ENCODE measurements around the gene FGD3.

FGD3 gene

DNA sequence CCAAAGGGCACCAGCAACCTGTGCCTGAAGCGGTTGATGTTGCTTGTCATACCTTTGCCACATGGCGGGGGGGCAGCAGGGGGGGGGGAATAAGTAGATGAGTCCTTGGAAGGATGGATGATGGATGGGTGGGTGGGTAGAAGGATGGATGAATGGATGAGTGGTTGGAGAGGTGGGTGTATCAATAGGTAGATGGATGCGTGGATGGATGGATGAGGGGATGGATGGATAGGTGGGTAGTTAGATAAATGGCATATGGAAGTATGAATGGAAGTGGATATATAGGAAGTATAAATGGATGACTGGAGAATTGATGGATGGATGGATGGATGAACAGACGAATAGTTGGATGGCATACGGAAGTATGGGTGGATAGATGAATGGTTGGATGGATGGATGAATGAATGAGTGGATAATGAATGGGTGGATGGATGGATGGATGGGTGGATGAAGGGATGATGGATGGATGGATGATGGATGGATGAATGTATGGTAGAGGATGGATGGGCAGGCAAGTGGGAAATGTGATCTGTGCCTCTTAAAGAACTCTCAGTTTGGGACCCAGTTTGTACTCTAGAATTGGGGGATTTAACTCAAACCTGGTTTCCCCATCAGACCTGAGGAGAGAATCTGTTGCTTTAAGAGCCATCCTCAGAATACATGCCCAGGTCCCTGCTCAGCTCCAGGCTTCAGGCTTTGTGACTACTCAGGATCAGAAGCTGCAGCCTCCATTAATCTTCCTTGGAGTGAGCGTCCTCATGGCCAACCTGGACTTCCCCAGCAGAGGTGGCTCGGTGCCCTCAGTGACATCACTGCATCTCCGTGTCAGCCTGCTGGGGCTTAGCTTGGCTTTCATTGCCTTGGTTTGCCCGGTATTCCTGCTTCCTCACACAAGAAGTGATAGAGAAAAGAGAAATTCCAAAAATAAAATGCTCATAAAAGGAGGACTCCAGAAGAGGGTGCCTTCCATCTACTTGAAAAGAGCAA is 83.6 kb downstream of the FGD3 start:
- no peak for DNase-seq (ENCODE audit: low spot score)

DNA sequence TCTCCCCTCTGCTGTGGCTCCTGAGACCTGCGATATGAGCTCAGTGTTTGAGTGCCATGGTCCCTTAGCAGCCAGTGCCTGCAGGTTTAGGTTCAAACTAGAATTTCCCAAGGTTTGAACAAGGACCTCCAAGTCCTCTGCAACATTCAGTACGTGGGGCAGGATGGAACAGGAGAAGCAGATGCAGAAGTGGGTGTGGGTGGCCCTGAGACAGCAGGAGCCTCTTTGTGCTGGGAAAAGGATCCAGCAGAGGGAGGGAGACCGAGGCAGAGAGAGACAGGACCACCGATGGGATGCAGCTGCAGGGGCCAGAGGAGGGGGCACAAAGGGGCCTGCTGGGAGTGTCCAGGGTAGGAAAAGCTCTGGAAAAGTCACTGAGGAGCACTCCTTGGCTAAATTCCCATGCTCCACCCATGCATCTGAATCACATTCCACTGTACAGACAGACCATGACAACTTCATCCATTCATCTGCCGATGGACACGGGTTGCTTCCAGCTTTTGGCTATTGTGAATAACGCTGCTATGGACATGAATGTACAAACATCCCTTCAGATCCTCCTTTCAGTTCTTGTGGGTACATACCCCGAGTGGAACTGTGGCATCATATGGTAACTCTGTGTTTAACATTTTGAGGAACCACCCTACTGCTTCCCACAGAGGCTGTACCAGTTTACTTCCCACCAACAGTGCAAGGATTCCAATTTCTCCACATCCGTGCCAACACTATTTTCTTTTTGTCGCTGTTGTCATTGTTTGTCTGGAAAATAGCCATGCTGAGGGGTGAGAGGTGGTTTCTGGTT is 84.5 kb downstream of the FGD3 start:
- DNase-seq (ENCODE audit: low spot score), result no peak

DNA sequence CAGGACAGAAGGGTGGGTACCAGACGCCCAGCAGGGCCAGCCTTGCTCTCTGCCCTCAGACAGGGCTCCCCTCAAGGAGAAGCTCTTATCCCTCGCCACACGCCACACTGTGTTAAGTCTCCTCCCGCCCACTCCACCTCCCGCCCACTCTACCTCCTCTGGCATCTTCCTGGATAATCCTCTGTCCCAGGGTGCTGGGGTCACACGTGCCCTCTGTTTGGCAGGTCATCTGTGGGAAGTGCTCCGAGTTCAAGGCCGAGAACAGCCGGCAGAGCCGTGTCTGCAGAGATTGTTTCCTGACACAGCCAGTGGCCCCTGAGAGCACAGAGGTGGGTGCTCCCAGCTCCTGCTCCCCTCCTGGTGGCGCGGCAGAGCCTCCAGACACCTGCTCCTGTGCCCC is 85.2 kb downstream of the FGD3 start:
- DNase-seq (ENCODE audit: low spot score), result no peak

DNA sequence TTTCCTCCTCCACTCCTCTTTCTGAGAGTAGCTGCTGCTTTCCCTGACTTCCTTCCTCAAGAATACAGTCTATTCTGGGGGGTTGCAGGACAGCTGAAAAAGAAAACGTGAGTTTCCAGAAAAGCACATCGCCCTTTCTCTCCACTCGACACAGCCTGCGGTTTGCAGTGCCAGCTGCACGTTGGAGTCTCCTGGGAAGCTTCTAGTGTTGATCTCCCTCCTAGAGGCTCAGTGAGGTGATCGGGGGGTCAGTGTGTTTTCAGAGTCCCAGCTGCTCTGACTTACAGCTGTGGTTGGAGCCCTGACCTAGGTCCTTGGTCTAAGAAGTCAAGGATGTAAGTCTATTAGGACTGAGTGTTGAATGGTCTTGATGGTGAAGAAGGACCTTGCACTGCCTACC is 86.2 kb downstream of the FGD3 start:
- DNase-seq (ENCODE audit: low spot score), result no peak

GRCh38 chr9:93035106-93035660 is 87.9 kb downstream of the FGD3 start:
- no peak for DNase-seq (ENCODE audit: low spot score)

GRCh38 chr9:93035821-93036351 is 88.6 kb downstream of the FGD3 start:
- DNase-seq (ENCODE audit: low spot score), result no peak

DNA sequence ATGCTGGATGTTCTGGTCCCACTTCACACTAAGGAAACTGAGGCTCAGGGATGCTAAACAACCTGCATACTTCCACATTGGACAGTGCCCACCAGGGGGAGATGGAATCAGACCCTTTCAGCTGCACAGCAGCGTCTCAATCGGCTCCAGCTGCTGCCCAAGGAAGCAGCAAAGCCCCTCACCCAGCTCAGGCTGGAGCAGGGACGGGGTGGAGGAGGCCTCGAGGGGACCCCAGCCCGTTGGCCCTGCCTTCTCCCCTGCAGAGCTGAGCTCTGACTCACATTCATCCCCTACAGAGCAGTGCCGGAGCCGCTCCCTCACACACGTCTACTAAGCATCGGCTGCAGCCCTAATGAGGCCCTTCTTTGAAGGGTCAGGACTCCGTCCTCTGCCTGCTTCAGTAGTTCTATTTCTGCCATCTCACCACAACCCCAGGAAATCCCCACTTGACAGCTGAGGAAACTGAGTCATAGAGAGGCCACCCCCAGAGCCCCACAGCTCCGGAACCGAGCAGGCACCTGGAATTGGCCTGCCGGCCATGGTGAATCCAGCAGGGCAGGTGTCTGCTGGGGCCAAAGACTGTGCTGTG is 89.7 kb downstream of the FGD3 start:
- no peak for DNase-seq (ENCODE audit: low spot score)

DNA sequence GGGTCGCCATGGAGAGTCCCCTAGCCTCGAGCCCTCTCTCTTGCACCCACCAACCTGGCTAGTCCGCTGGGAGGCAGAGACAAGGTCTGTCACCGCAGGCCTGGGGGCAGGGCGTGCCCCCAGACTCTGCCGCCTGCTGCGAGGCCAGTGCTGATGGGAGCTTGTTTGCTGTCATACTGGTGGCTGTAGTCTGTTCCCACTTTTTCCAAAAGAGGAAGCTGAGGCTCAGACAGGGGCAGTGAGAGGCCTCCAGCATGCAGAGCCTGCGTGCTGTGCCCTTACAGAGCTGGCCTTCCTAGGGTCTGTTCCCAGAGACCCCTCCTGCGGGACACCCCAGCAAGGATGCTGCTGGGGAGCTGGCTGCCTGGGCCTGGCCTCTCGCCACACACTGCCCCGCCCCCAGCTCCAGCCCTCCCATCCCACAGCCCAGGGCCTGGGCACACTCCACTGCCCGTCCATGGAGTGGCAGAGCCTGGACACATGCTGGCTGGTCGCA is 90.2 kb downstream of the FGD3 start:
- no peak for DNase-seq (ENCODE audit: low spot score)

DNA sequence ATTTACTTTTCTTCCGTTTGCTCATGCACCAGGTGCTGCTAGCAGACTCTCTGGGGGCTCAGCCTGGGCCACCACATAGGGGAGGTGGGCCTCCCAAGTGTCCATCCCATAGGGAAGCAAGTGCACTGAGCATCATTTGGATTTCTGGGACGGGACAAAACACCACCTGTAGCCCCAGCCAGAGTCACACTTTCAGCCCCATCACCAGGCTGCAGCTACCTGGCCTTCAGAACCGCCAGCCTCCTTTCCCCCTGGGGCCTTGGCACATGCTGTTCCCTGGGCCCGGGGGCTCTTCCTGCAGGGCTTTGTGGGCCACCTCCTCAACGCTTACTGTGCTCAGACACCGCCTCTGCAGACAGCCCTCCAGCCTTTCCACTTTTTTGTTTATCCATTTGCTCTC is 91.6 kb downstream of the FGD3 start:
- no peak for DNase-seq (ENCODE audit: low spot score)

- DNase-seq (ENCODE audit: low spot score), result no peak
Observed at GRCh38 chr9:93039456-93039855, 92.1 kb downstream of the FGD3 start.

- no peak for DNase-seq (ENCODE audit: low spot score)
Observed at GRCh38 chr9:93039976-93040375, 92.7 kb downstream of the FGD3 start.

DNA sequence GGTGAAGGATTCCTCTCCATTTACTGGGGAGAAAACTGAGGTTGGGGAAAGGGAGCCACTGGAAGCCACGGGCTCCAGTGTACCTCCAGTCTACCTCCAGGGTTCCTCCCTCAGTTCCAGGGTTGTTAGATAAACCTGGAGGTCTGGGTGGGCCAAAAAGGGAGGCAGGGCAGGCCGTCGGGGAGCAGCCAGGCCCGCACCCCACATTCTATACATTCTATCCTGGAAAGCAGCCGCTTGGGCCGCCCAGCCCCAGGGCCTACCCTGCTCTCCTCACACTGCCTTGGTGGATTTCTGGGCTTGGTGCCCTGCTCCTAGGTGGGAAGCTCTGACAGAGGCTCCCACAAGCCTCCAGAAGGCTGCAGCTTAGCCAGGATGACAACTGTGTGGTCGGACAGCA is 93.1 kb downstream of the FGD3 start:
- no peak for DNase-seq (ENCODE audit: low spot score)

DNA sequence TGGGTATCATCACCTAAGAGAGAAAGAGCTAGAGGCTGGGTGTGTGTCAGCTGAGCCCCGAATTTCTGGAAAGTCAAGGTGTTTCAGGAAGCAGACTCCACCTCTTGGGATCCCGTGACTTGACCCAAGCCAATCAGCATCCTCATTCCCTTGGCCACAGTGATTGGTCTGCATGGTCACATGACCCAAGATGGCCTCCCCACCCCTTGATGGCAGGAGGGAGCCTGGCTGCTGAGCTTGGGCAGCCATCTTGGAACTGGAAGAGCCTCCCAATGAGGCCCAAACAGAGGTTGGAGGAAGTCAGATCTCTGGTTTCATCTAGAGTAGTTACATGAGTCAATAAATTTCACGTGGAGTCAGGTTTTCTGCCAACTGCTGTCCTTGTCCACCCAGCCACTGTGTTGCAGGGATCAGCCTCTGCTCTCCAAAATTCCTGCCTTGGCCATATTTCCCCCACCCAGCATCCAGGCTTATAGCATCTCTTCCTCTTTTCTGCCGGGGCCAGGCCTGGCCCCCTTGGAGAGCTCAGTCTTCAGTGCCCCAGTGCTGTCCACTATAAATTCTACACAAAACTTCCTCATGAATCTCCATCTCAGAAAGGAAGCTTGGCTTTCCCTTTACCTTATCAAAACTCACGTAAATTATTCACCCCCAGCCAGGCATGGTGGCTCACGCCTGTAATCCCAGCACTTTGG is 93.9 kb downstream of the FGD3 start:
- DNase-seq (ENCODE audit: low spot score), result no peak

GRCh38 chr9:93043122-93043521 is 95.8 kb downstream of the FGD3 start:
- DNase-seq (ENCODE audit: low spot score), result no peak

GRCh38 chr9:93045521-93045920 is 98.2 kb downstream of the FGD3 start:
- DNase-seq (ENCODE audit: low spot score), result no peak

DNA sequence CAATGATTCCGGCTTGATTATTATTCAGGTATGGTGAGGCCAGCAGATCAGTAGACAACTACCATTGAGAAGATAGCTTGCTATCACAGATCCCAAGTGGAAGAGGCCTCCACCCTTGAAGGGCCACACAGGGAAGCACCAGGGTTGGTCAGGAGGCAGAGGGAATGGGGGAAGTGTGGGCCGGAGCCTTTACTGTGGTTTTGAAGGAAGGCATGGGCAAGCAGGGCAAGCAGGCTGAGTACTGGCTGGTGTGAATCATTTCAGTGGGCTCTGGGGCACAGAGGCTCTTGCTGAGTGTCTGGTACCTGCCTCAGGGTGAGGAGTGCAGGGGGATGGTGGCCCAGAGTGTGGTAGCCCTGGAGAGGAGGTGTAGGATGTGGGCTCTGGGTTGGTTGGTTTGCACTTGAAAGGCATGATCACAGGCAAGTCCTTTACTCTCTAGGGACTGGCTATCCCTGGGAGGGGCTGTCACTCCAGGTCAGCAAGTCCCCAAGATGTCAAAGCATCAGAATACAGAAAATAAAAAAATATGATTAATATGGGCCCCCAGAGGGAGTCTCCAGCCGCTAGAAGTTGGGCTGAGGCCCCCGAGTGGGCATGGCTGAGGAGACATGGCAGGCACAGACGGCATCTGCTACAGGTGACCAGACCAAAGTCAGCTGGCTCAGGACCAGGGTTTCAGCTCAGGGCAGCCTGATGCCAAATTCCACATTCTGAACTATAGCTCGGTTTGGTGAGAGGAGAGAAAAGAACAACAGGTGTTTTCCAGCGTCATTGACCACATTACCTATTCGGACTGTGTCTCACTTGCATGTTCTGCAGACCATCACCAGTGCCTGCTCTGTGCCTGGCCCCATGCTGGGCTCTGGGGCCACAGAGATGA is 101.5 kb downstream of the FGD3 start:
- DNase-seq (ENCODE audit: low spot score), result no peak

- no peak for DNase-seq (ENCODE audit: low spot score)
Observed at GRCh38 chr9:93049491-93049890, 102.2 kb downstream of the FGD3 start.

GRCh38 chr9:93050231-93050630 is 102.9 kb downstream of the FGD3 start:
- no peak for DNase-seq (ENCODE audit: low spot score)

DNA sequence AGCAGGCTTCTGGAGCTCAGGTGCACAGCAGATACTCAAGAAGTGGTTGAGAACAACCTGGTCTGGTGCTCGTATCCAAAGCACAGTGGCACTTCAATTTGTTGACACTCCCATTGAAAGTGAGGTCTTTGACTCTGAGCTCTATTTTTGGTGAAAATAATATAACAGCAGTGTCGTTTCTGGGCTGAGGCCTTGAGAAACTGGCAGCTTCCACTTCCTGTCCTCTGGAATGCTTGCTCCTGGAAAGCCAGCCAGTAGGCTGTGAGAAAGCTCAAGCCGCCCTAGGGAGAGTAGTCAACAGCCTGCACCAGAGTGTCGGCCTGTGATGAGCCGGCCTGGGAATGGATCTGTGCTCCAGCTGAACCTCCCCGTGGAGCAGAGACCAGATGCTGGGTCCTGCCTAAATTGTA is 104.4 kb downstream of the FGD3 start:
- DNase-seq (ENCODE audit: low spot score), result peak; percentile 74

- DNase-seq (ENCODE audit: low spot score), result no peak
Observed at GRCh38 chr9:93052791-93053540, 105.6 kb downstream of the FGD3 start.

Measured in GM03348 (cell line).